ENCODE data around the gene HOXC13.

DNA sequence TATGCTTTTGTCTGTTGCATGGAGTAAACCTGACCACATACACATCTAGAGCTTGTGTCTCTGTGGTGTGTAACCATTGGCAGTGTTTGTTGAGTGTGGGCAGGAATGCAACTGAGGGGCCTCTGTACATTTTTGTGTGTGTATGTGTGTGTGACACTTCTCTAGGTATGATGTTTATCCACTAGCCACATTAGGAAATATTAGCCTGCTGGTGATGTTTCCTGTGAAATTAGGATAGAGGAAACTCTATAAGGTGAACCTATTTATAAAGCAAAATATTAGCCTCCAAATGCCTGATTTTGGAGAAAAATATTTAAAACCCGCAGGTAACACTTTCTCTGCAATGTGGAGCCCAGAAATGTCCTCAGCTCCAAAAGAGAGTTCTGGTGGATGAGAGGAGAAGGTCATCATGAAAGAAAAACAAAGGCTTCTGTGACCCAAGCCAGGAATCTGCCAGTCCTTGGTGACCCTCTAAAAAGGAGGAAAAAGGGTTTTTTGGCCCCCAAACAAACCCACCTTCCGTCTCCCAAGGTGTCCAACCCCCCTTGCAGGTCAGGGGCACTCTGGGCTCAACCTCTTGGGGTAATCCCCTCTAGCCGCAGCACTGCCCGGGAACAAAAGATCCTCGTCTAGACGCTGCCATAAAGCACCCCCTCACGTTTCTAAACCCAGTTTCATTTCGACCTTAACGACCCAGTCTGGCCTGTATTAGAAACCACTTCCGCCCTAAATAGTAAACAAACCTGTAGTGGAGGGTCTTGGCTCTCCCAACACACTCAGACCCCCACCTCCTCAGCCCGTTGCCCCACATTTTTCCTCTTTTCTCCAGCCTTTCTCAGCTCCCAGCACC lies 39.2 kb downstream of the HOXC13 start:
- no peak for TF ChIP-seq POLR2A (IDR thresholded peaks at IDR 0.05)
- no peak for TF ChIP-seq POLR2AphosphoS5 (IDR thresholded peaks at IDR 0.05; ENCODE audit: insufficient read depth in 1 of 2, low read depth in 1 of 2)
- TF ChIP-seq, protein P1, sequence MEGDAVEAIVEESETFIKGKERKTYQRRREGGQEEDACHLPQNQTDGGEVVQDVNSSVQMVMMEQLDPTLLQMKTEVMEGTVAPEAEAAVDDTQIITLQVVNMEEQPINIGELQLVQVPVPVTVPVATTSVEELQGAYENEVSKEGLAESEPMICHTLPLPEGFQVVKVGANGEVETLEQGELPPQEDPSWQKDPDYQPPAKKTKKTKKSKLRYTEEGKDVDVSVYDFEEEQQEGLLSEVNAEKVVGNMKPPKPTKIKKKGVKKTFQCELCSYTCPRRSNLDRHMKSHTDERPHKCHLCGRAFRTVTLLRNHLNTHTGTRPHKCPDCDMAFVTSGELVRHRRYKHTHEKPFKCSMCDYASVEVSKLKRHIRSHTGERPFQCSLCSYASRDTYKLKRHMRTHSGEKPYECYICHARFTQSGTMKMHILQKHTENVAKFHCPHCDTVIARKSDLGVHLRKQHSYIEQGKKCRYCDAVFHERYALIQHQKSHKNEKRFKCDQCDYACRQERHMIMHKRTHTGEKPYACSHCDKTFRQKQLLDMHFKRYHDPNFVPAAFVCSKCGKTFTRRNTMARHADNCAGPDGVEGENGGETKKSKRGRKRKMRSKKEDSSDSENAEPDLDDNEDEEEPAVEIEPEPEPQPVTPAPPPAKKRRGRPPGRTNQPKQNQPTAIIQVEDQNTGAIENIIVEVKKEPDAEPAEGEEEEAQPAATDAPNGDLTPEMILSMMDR (IDR thresholded peaks at IDR 0.05) = no peak
